Measurements from ENCODE around the gene CDX1.

The CDX1 gene

DNA sequence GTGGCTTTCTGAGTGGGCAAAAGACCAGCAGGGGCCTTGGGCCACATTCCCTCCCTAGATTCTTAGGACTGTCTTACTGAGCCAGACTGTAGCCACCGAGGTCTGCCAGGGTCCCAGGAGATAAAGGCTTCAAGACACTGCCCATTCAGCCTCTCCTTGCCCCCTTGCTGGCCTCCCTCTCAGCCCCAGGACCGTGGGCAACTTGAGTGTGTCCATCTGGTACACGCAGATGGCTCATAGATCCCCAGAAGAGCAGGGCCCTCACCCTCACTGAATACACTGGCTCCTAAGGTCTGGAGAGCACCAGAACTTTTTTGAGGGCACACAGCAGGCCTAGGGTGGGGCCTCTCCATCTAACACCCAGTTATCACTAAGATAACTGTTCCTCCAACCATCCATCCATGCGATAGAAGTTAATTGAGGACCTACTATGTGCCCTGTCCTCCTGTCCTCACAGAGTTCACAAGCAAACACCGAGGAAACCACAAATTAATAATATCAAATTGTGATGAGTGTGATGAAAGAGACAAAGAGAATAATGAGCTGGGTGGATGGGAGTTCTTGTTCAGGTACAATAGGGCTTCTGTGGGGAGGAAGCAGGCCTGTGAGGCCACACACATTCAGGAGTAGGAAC lies 6.0 kb upstream of the CDX1 start:
- Histone ChIP-seq H3K36me3 (ENCODE audit: insufficient read depth, insufficient read length, low read length) (no peaks in the 10 kb centered on the region), H3K9ac (ENCODE audit: insufficient read length, low read depth) (no peak overlapping the region), H3K27me3 (ENCODE audit: insufficient read depth, insufficient read length) (peaks cover 43% of the 10 kb centered on the region), H3K4me3 (ENCODE audit: insufficient read length, low read depth) (no peak overlapping the region), H3K4me1 (ENCODE audit: insufficient read depth, insufficient read length) (peaks cover 23% of the 10 kb centered on the region), H3K9me3 (ENCODE audit: insufficient read depth, low read length) (no peaks in the 10 kb centered on the region)
- no peak for DNase-seq (ENCODE audit: low read depth, low spot score)
- TF ChIP-seq YY1 (IDR thresholded peaks at IDR 0.05; ENCODE audit: insufficient read depth, insufficient read length) = no peak
- no peak for TF ChIP-seq SUZ12 (IDR thresholded peaks at IDR 0.05; ENCODE audit: extremely low read depth, insufficient read depth, insufficient read length)
- TF ChIP-seq ZNF274 (IDR thresholded peaks at IDR 0.05; ENCODE audit: low read depth, low read length) = no peak

DNA sequence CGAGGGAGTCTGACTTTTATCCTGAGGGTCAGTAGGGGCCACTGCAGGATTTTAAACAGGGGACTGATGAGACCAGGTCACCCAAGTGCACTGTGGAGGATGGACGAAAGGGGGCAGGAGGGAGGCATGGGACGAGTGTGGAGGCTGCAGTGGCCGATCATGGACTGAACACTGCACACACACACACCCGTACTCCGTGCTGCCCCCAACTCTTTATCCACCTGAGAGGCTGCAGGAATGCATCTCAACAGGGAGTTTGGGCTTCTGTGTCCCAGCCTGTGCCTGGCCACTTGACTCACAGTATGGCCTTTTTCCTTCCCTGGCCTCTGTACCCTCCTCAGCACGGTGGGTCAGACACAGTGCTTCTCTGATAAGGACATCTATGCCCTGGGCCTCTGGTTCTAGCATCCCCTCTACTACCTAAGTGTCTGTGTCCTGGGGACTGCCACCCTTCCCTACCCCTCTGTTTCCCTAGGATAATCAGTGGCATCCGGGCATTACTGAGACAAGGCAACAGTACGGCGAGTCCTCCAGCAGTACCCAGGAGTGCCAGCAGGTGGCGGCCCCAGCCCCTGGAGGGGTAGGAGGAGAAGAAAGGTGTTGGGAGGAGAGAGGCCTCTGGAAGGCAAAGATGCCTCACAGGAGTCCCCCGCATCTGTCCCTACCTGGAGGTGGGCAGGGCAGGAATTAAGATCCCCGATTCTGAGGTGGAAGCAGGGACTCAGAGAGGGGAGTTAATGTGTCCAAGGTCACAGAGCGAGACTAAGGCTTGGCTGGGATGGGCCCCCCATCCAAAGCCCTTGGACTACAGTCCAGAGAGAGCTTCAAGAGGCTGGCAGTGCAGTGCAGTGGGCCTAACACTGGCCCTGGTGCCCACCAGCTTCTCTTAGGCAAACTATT lies 5.1 kb upstream of the CDX1 start:
- H3K4me3 ChIP-seq (ENCODE audit: insufficient read length, low read depth) = no peak overlapping the region
- TF ChIP-seq YY1 (IDR thresholded peaks at IDR 0.05; ENCODE audit: insufficient read depth, insufficient read length) (no peak), ZNF274 (IDR thresholded peaks at IDR 0.05; ENCODE audit: low read depth, low read length) (no peak), SUZ12 (IDR thresholded peaks at IDR 0.05; ENCODE audit: extremely low read depth, insufficient read depth, insufficient read length) (no peak)
- H3K9me3 ChIP-seq (ENCODE audit: insufficient read depth, low read length) = no peaks in the 10 kb centered on the region
- peaks cover 23% of the 10 kb centered on the region for H3K4me1 ChIP-seq (ENCODE audit: insufficient read depth, insufficient read length)
- peaks cover 47% of the 10 kb centered on the region for H3K27me3 ChIP-seq (ENCODE audit: insufficient read depth, insufficient read length)
- no peaks in the 10 kb centered on the region for H3K36me3 ChIP-seq (ENCODE audit: insufficient read depth, insufficient read length, low read length)
- no peak overlapping the region for H3K9ac ChIP-seq (ENCODE audit: insufficient read length, low read depth)
- no peak for DNase-seq (ENCODE audit: low read depth, low spot score)

DNA sequence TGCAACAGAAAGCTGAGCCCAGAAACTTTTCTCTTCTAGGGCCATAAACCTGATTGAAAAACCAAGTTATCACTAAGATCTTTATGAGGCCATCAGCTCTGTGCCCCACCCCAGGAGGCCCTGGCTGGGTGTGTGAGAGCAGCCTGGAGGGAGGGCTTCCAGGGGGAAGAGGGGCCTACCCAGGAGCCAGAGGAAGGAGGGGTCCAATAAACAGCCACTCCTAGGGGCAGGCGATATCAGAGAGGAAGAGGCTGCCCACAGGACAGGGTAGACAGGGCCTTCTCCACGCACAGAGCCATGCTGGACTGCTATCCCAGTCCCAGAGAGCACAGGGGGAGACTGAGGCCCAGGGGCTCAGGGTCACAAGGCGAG lies 4.5 kb upstream of the CDX1 start:
- Histone ChIP-seq H3K4me1 (ENCODE audit: insufficient read depth, insufficient read length) (peaks cover 23% of the 10 kb centered on the region), H3K9me3 (ENCODE audit: insufficient read depth, low read length) (no peaks in the 10 kb centered on the region), H3K36me3 (ENCODE audit: insufficient read depth, insufficient read length, low read length) (no peaks in the 10 kb centered on the region), H3K9ac (ENCODE audit: insufficient read length, low read depth) (no peak overlapping the region), H3K4me3 (ENCODE audit: insufficient read length, low read depth) (no peak overlapping the region), H3K27me3 (ENCODE audit: insufficient read depth, insufficient read length) (peaks cover 48% of the 10 kb centered on the region)
- no peak for TF ChIP-seq SUZ12 (IDR thresholded peaks at IDR 0.05; ENCODE audit: extremely low read depth, insufficient read depth, insufficient read length)
- no peak for TF ChIP-seq YY1 (IDR thresholded peaks at IDR 0.05; ENCODE audit: insufficient read depth, insufficient read length)
- no peak for TF ChIP-seq ZNF274 (IDR thresholded peaks at IDR 0.05; ENCODE audit: low read depth, low read length)
- DNase-seq (ENCODE audit: low read depth, low spot score) = no peak

DNA sequence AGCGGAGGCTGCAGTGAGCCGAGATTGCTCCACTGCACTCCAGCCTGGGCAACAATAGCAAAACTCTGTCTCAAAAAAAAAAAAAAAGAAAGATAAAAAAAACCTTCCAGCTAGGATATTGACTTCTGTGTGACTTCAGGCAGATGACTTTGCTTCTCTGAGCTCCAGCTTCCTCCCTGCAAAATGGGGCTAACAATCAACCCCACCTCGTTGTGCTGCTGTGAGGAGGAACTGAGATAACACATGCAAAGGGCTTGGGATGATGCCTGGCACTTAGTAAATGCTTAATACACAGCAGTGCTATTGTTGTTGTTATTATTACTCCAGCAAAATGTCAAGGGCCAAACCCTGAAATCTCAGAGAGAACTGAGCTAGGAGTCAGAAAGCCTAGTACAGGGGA lies 3.5 kb upstream of the CDX1 start:
- Histone ChIP-seq H3K9me3 (ENCODE audit: insufficient read depth, low read length) (no peaks in the 10 kb centered on the region), H3K4me3 (ENCODE audit: insufficient read length, low read depth) (no peak overlapping the region), H3K27me3 (ENCODE audit: insufficient read depth, insufficient read length) (peaks cover 51% of the 10 kb centered on the region), H3K4me1 (ENCODE audit: insufficient read depth, insufficient read length) (peaks cover 23% of the 10 kb centered on the region), H3K9ac (ENCODE audit: insufficient read length, low read depth) (no peak overlapping the region), H3K36me3 (ENCODE audit: insufficient read depth, insufficient read length, low read length) (no peaks in the 10 kb centered on the region)
- DNase-seq (ENCODE audit: low read depth, low spot score) = no peak
- TF ChIP-seq ZNF274 (IDR thresholded peaks at IDR 0.05; ENCODE audit: low read depth, low read length) (no peak), YY1 (IDR thresholded peaks at IDR 0.05; ENCODE audit: insufficient read depth, insufficient read length) (no peak), SUZ12 (IDR thresholded peaks at IDR 0.05; ENCODE audit: extremely low read depth, insufficient read depth, insufficient read length) (no peak)

DNA sequence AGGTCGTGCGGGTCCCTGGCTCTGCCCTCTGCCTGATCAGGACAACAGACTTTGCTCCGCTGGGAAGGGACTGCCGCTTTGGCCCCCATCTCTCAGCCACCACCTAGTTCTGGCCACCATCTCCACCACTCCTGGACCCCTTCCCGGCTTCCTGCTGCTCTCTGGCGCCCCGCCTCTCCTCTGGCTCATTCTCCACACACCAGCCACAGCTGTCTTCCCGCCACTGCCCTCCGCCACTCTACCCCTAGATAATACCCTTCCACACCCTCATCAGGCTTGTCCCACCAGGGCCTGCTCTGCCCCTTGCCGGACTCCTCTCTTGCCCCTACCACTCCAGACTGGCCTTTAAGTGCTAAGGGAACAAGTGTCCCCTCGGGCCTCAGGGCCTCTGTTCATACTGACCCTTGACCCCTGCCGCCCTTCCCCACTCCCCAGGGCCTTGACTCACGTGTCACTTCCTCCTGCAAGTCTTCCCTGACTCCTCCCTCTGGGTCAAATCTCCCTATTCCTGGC lies 3.0 kb upstream of the CDX1 start:
- peaks cover 23% of the 10 kb centered on the region for H3K4me1 ChIP-seq (ENCODE audit: insufficient read depth, insufficient read length)
- H3K4me3 ChIP-seq (ENCODE audit: insufficient read length, low read depth) = no peak overlapping the region
- TF ChIP-seq SUZ12 (IDR thresholded peaks at IDR 0.05; ENCODE audit: extremely low read depth, insufficient read depth, insufficient read length) (no peak), ZNF274 (IDR thresholded peaks at IDR 0.05; ENCODE audit: low read depth, low read length) (no peak), YY1 (IDR thresholded peaks at IDR 0.05; ENCODE audit: insufficient read depth, insufficient read length) (no peak)
- no peaks in the 10 kb centered on the region for H3K9me3 ChIP-seq (ENCODE audit: insufficient read depth, low read length)
- H3K36me3 ChIP-seq (ENCODE audit: insufficient read depth, insufficient read length, low read length) = no peaks in the 10 kb centered on the region
- no peak overlapping the region for H3K9ac ChIP-seq (ENCODE audit: insufficient read length, low read depth)
- DNase-seq (ENCODE audit: low read depth, low spot score) = no peak
- peaks cover 56% of the 10 kb centered on the region for H3K27me3 ChIP-seq (ENCODE audit: insufficient read depth, insufficient read length)

DNA sequence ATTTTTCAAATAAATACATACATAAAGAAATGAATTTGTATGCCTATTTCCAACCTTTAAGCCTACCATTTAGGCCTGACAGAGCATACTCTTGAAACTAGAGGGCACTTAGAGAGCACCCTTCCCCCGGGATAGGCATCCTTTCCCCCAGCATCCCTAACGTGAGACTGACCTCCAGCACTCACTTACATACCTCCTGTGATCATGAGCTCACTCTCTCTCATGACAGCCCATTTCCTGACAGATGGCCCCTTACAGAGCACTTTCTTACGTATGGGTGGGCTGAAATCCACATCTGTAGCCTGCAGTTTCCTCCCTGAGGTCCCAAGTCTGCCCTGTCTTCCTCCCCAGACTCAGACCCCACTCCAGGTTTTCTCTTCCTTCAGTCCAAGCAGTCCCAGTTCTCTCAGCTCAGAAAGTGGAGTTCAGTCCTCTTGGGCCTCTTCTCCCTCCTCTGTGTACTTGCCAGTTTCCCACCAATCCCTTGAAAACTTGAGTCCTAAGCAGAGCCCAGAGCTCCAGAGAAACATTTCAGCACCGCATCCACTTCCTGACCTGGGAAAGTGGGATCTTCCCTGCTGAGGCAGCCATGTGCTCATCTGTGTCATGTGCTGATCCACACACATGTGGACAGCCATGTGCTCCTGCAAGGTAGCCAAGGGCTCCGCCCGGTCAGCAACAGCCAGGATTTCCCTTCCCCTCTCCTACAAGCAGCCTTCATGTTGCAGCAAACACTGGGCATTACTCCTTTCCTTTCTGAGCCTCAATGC lies 2.2 kb upstream of the CDX1 start:
- H3K36me3 ChIP-seq (ENCODE audit: insufficient read depth, insufficient read length, low read length) = no peaks in the 10 kb centered on the region
- no peak overlapping the region for H3K4me3 ChIP-seq (ENCODE audit: insufficient read length, low read depth)
- peaks cover 23% of the 10 kb centered on the region for H3K4me1 ChIP-seq (ENCODE audit: insufficient read depth, insufficient read length)
- no peaks in the 10 kb centered on the region for H3K9me3 ChIP-seq (ENCODE audit: insufficient read depth, low read length)
- DNase-seq (ENCODE audit: low read depth, low spot score) = no peak
- H3K27me3 ChIP-seq (ENCODE audit: insufficient read depth, insufficient read length) = peaks cover 60% of the 10 kb centered on the region
- no peak overlapping the region for H3K9ac ChIP-seq (ENCODE audit: insufficient read length, low read depth)
- TF ChIP-seq ZNF274 (IDR thresholded peaks at IDR 0.05; ENCODE audit: low read depth, low read length) (no peak), YY1 (IDR thresholded peaks at IDR 0.05; ENCODE audit: insufficient read depth, insufficient read length) (no peak), SUZ12 (IDR thresholded peaks at IDR 0.05; ENCODE audit: extremely low read depth, insufficient read depth, insufficient read length) (no peak)

All from NT2/D1 (cell line).